Natural killer cell (primary cell): ENCODE results near the gene SHISA8. TPM values are rescaled to one million over a fixed set of nuclear protein-coding genes. Genes with fewer than 3 reads are reported as not detected.
"Not testable (repeated sequence)": the region's sequence is repeated elsewhere in the genome, so short reads cannot be mapped to it uniquely, and the experiment has no call there.

ENCODE experiments used
- ATAC-seq, 3 donors: fragments of 150-1000 bp in 2 of 3; fragments of 200-7000 bp in 1 of 3; cut with Tn5 transposase; 1 replicate in 1 of 3; 2 replicates in 2 of 3; pipeline ENCODE4 v1.10.0; 2021; ENCODE audit warnings: mild to moderate bottlenecking in 2 of 3, moderate library complexity in 2 of 3
- DNase-seq, 2 donors: peaks; one replicate each; pipeline versions ENCODE4 v3.0.0 to v3.0.0-alpha.2; 2013 to 2021; ENCODE audit warnings: mixed read lengths in 1 of 2
- H3K27ac ChIP-seq: one replicate; pipeline ENCODE4 v1.5.1; 2013; ENCODE audit warnings: mild to moderate bottlenecking, low read length
- H3K27me3 ChIP-seq: one replicate; pipeline ENCODE4 v1.6.1; 2013; ENCODE audit warnings: low read length; ENCODE audit not compliant: control insufficient read depth, insufficient read depth
- H3K36me3 ChIP-seq: one replicate; pipeline ENCODE4 v1.6.1; 2013; ENCODE audit warnings: low read length; ENCODE audit not compliant: control insufficient read depth, insufficient read depth
- H3K4me1 ChIP-seq: one replicate; pipeline ENCODE4 v1.6.1; 2013; ENCODE audit warnings: low read length; ENCODE audit not compliant: control insufficient read depth, insufficient read depth
- H3K4me3 ChIP-seq: one replicate; pipeline ENCODE4 v1.5.1; 2013; ENCODE audit warnings: low read length
- H3K9me3 ChIP-seq: one replicate; pipeline ENCODE4 v1.6.1; 2013; ENCODE audit warnings: low read length; ENCODE audit not compliant: control insufficient read depth, insufficient read depth
- H3K27ac Mint-ChIP-seq, 2 donors: one replicate each; pipeline ENCODE4 v1.8.0; 2022; ENCODE audit warnings: mild to moderate bottlenecking in 2 of 2, mixed read lengths in 2 of 2, moderate library complexity in 1 of 2
- H3K27me3 Mint-ChIP-seq, 2 donors: one replicate each; pipeline ENCODE4 v1.8.0; 2022; ENCODE audit warnings: low read depth in 2 of 2, mixed read lengths in 2 of 2
- H3K36me3 Mint-ChIP-seq: one replicate; pipeline ENCODE4 v1.8.0; 2022; ENCODE audit warnings: mixed read lengths
- H3K4me1 Mint-ChIP-seq, 2 donors: one replicate each; pipeline ENCODE4 v1.8.0; 2022; ENCODE audit warnings: mixed read lengths in 2 of 2
- H3K4me3 Mint-ChIP-seq: one replicate; pipeline ENCODE4 v1.8.0; 2022; ENCODE audit warnings: mild to moderate bottlenecking, moderate library complexity, mixed read lengths
- H3K9me3 Mint-ChIP-seq, 2 donors: one replicate each; pipeline ENCODE4 v1.8.0; 2022; ENCODE audit warnings: mixed read lengths in 2 of 2
- CTCF ChIP-seq: fragments of 200-600 bp; IDR thresholded peaks from one replicate; pipeline ENCODE4 v1.8.0; 2022; ENCODE audit warnings: antibody characterized with exemption
- WGBS: methylation state at CpG from one replicate; pipeline ENCODE4 v1.1.7; 2013; ENCODE audit warnings: missing lambda C conversion rate; ENCODE audit not compliant: insufficient coverage; 5-methylcytosine and 5-hydroxymethylcytosine counted together
- intact Hi-C: fragments of 100-400 bp; cut with micrococcal nuclease; formaldehyde crosslinking; loops from one replicate; pipeline ENCODE4 v1.14.2; 2022
- total RNA-seq, 4 donors: library from RNA; stranded (reverse); fragments of 120-200 nt in 1 of 4; gene quantifications; one replicate each; pipeline versions ENCODE4 v1.2.3 to v1.2.4, GENCODE V29; 2013 to 2022

The SHISA8 gene
- total RNA-seq, 3 donors from 2014 or later (not counting 1 experiment from before 2014, with no cell fraction given): 0.24 TPM; not detected in 2

- no peak overlapping the region for H3K27ac Mint-ChIP-seq
- H3K4me1 Mint-ChIP-seq: peaks cover 0 to 16% of the 10 kb centered on the region in 2 donors
- no peak overlapping the region for H3K4me3 Mint-ChIP-seq
- intact Hi-C loops: no loop called here
- ATAC-seq: no peak
- Histone ChIP-seq H3K27ac (no peak overlapping the region), H3K4me3 (no peak overlapping the region), H3K27me3 (no peaks in the 10 kb centered on the region), H3K36me3 (peaks cover 52% of the 10 kb centered on the region), H3K9me3 (no peaks in the 10 kb centered on the region), H3K4me1 (peaks cover 14% of the 10 kb centered on the region)
- no peaks in the 10 kb centered on the region for H3K27me3 Mint-ChIP-seq
- WGBS: 100% methylated on average over 3 of the region's 4 CpGs
- no peak for DNase-seq
- TF ChIP-seq CTCF: no peak
- H3K36me3 Mint-ChIP-seq: peaks cover 7% of the 10 kb centered on the region
- no peaks in the 10 kb centered on the region for H3K9me3 Mint-ChIP-seq
Observed at GRCh38 chr22:41870786-41871185, 44.1 kb downstream of the SHISA8 start.

GRCh38 chr22:41870081-41870480 is 44.8 kb downstream of the SHISA8 start:
- H3K27me3 Mint-ChIP-seq, H3K9me3 ChIP-seq, ATAC-seq, H3K27ac ChIP-seq, H3K4me3 ChIP-seq, H3K4me3 Mint-ChIP-seq, H3K27me3 ChIP-seq, H3K9me3 Mint-ChIP-seq, H3K27ac Mint-ChIP-seq, DNase-seq, H3K36me3 Mint-ChIP-seq, intact Hi-C loops: not testable (repeated sequence)
- peaks cover 45% of the 10 kb centered on the region for H3K36me3 ChIP-seq
- WGBS: 94% methylated on average over 1 of the region's 1 CpG
- H3K4me1 Mint-ChIP-seq: peaks cover 3 to 22% of the 10 kb centered on the region in 2 donors
- H3K4me1 ChIP-seq: peaks cover 14% of the 10 kb centered on the region

GRCh38 chr22:41868556-41868955 is 46.3 kb downstream of the SHISA8 start:
- no peaks in the 10 kb centered on the region for H3K9me3 ChIP-seq
- no peaks in the 10 kb centered on the region for H3K9me3 Mint-ChIP-seq
- no peak for DNase-seq
- peaks cover 34% of the 10 kb centered on the region for H3K36me3 ChIP-seq
- H3K4me1 Mint-ChIP-seq: peaks cover 8 to 22% of the 10 kb centered on the region in 2 donors
- H3K4me3 ChIP-seq: no peak overlapping the region
- H3K27ac Mint-ChIP-seq: no peak overlapping the region
- 96% methylated on average over 10 of the region's 10 CpGs for WGBS
- no peaks in the 10 kb centered on the region for H3K27me3 Mint-ChIP-seq
- peaks cover 11% of the 10 kb centered on the region for H3K4me1 ChIP-seq
- intact Hi-C loops: no loop called here
- H3K27me3 ChIP-seq: no peaks in the 10 kb centered on the region
- H3K4me3 Mint-ChIP-seq: no peak overlapping the region
- no peak for TF ChIP-seq CTCF
- H3K27ac ChIP-seq: no peak overlapping the region
- H3K36me3 Mint-ChIP-seq: no peaks in the 10 kb centered on the region
- ATAC-seq: no peak

GRCh38 chr22:41863472-41863871 is 51.4 kb downstream of the SHISA8 start:
- Histone ChIP-seq H3K36me3 (peaks cover 14% of the 10 kb centered on the region), H3K9me3 (no peaks in the 10 kb centered on the region), H3K4me3 (no peak overlapping the region), H3K27ac (peak overlapping the region; percentile 81), H3K27me3 (no peaks in the 10 kb centered on the region), H3K4me1 (peaks cover 20% of the 10 kb centered on the region)
- Mint-ChIP-seq H3K27me3 (no peaks in the 10 kb centered on the region), H3K4me3 (no peak overlapping the region), H3K4me1 (peaks cover 34 to 44% of the 10 kb centered on the region in 2 donors), H3K36me3 (no peaks in the 10 kb centered on the region), H3K9me3 (no peaks in the 10 kb centered on the region), H3K27ac (peak overlapping the region; percentile 56 to 64)
- DNase-seq (no peak), ATAC-seq (no peak)
- TF ChIP-seq CTCF: no peak
- WGBS: 96% methylated on average over 2 of the region's 2 CpGs
- intact Hi-C loops: no loop called here
